GM21423 (cell line): ENCODE results near the gene NR6A1.
"Not testable (repeated sequence)": the region's sequence is repeated elsewhere in the genome, so short reads cannot be mapped to it uniquely, and the experiment has no call there.

Experiments used
- ATAC-seq: cut with Tn5 transposase; IDR thresholded peaks from one replicate; pipeline ENCODE4 v1.9.1; 2021; ENCODE audit warnings: mild to moderate bottlenecking, moderate library complexity; ENCODE audit not compliant: unreplicated experiment

NR6A1 gene

GRCh38 chr9:124778575-124779367 lies 7.7 kb upstream of the NR6A1 start:
- ATAC-seq, result no peak

DNA sequence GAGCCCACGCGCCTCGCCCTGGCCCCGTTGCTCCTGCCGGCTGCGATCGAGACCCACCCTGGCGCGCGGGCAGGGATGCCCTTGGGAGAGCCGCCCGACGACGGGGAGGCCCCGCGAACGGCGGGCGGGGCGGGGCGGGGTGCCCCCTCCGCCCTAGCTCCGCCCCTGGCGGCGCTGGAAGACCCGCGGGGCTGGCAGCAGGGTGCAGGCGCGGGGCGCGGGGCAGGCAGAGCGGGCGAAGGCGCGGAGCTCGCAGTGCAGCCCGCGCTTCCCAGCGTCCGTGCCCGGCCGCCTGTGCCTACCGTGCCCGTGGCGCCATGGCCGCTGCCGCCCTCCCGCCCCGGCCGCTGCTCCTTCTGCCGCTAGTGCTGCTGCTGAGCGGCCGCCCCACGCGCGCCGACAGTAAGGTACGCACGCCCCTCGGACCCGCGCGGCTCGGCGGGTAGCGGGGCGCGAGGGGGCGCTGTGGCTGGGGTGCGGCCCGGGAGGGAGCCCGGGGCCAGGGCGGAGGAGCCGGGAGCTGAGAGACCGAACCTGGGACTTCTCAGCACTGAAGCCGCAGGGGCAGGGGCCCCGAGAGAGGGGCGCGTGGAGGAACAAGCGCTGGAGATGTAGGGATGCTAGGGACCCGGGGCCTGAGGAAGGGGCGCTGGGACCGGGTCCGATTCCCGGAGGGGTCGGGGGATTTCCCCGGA lies 6.0 kb upstream of the NR6A1 start, which contains the start of gene OLFML2A:
TSS of gene OLFML2A (plus strand) at position 180 of the 695 bp plus-strand sequence. CDS start at position 318, 138 bp downstream.
- no peak for ATAC-seq

GRCh38 chr9:124776618-124776953 lies 5.5 kb upstream of the NR6A1 start:
- ATAC-seq, result no peak

DNA sequence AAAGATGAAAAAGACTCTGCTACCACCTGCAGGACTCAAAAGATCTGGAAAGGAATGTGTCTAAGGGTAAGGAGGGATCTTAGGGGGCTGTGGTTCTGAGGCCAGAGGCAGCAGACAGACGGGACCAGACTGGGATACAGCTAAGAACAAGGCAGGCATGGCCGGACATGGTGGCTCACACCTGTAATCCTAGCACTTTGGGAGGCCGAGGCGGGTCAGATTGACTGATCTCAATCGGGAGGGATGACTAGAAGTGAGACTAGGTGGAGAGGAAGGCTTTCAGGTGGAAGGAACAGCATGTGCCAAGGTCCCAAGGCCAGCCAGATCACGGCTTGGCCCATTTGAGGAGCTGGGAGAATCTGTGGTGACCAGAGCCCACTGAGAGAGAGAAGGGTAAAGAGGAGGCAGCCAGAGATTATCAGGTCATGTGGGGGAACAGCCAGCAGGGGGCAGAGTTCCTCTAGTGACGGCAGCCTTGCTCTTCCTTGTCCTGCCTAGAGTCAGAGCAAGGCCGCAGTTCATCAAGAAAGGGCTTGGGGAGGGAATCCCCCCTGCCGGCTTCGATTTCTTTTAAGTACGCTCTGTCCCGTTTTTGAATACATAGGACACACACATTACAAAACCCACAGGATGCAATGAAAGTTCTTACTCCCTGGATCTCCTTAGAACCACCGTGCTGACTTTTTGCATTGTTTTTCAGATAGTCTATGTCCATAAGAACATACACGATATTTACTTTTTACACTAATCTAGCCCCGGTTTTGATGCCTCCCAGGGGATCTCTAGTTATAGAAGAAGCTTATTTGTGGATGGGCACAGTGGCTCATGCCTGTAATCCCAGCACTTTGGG lies 3.2 kb upstream of the NR6A1 start:
- no peak for ATAC-seq

GRCh38 chr9:124773473-124774128 lies 2.5 kb upstream of the NR6A1 start:
- ATAC-seq, result no peak

- ATAC-seq, result not testable (repeated sequence)
These were observed 1.8 kb upstream of the NR6A1 start for GRCh38 chr9:124772877-124773276.

DNA sequence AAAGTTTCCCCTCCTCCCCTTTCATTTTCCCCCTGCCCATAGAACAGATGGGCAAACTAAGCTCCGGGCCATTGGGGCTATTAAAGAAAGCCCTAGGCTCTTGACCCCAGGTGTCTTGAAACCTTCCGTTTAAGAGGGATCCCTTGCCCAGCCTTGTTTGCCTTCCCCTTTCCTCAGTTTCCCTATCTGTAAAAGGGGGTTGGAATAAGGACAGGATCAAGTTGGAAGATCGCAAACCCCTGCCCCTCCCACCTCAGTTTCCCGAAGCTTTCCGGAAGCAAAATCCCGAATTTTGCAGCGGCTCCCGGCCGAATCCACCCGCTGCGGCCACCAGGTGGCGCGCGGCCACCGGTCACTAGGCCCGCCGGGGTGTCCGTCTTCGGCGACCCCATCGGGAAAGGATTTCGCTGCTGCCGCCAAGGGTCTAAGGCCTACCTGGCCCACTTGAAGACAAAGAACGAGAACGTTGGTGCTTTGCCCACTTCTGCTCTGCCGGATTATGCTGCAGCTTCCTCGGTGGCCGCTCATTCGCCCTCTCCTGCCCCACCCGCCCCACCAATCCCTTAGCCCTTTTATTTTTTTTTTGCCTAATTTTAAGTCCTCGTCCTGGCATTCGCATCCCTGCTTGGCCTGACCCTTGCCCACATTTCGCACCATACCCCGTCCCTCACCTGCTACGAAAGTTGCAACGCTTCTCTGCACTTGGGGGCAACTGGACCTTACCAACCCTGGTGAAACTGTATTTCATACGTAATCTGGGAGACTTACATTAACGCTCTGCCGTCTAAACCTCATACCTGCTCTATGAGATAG lies 962 bp upstream of the NR6A1 start:
- no peak for ATAC-seq

- ATAC-seq, result no peak
These were observed 621 bp downstream of the NR6A1 start for GRCh38 chr9:124770359-124771020.

- no peak for ATAC-seq
These were observed 1.4 kb downstream of the NR6A1 start for GRCh38 chr9:124769549-124770358.

DNA sequence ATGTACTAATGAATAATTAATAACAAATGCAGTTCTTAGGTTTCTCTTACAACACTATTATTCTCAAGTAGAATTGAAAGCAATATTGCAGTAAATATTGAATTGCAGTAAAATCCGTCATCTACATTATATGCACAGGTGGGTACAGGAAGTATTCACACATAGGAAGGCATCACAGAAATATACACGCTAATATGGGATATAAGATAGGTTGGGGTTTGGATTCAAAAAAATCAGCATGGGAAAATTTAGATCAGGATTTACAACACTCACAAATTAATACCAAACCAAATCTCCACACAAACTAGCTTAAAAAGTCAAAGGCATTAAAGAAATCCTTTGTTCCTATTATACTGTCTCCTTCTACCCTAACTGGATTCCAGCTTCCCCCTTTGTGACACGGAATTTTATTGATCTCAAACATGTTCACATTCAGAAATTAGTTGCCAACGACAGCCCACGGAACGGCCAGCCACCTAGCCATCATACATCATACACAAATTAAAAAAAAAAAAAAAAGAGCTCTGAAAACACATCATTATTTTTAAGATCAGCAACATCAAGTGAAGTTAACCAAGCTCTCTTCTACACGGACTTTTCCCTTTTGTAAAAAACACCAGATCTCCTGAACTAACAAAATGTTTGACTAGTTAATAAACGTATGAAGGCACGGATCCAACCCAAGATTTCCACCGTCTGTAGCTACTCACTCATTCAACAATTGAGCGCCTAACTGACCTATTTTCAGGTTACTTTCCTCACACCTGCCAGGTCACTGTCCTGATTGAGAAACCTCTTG lies 2.2 kb downstream of the NR6A1 start:
- ATAC-seq, result no peak

- no peak for ATAC-seq
These were observed 2.8 kb downstream of the NR6A1 start for GRCh38 chr9:124768334-124768733.

- ATAC-seq, result no peak
These were observed 3.3 kb downstream of the NR6A1 start for GRCh38 chr9:124767821-124768220.

DNA sequence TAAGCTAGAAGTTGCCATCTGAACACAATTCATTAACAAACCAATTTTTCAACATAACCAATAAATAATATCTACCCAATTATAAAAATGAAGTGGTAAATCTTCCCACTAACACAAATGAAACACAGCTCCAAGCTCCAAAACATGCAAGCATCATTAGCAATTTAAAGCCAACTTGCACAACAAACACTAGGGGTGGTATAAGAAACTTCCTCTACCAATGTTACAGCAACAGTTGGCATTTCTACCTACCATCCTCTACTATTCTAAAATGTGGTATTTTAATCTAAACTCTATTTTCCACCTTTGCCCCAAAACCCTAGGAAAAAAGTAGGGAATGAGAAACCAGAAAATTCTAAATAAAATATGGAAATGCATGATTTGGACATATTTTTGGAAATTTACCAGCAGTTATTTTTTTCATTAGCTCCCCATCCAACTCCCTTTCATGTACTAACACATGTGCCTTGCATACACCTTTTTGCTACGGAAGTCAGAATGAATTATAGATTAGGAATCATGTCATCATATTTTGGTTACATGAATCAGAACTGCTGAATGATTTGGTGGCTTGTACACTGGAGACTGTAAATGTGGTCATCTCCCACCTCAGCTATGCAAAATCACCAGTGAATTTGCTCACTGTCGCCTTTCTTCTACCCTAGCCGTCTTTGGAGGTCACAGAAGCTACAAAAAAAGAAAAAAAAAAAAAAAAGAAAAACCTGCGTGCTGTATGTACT lies 4.1 kb downstream of the NR6A1 start:
- ATAC-seq, result no peak

- ATAC-seq, result no peak
These were observed 4.8 kb downstream of the NR6A1 start for GRCh38 chr9:124766326-124766725.

DNA sequence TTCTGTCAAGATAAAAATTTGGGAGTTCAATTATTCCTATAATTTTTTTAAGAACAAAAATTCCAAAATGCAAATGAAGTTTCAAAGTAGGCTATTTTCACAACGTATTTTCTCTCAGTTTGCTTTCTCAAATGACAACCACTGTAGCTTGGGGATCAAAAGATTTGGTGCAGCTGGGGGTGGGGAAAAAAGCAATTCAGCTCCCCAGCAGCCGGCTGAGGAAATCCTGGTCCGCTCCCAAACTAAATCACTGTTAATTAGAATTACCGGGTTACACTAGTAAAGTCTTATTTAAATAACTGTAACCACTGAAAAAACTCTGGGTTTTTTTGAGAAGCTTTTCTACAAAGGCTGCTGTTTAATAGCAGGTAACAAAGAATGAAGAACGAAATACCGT lies 5.7 kb downstream of the NR6A1 start:
- ATAC-seq, result no peak

GRCh38 chr9:124764774-124765438 lies 6.2 kb downstream of the NR6A1 start:
- ATAC-seq, result no peak

GRCh38 chr9:124762633-124763032 lies 8.5 kb downstream of the NR6A1 start:
- ATAC-seq, result no peak
